SK-N-MC (cell line): ENCODE data around the gene GPR75.

Experiments used
- EZH2 ChIP-seq: fragments of 200-600 bp; sonication (generic); IDR thresholded peaks from one replicate; pipeline ENCODE4 v1.6.1; 2017; ENCODE audit warnings: antibody characterized with exemption
- FOXP2 ChIP-seq: optimal IDR thresholded peaks from 2 replicates; pipeline ENCODE3; 2011; ENCODE audit warnings: mild to moderate bottlenecking, moderate library complexity; ENCODE audit not compliant: insufficient read depth; ENCODE audit errors: extremely low read length, control extremely low read depth
- POLR2AphosphoS5 ChIP-seq: IDR thresholded peaks from 2 replicates; pipeline ENCODE4 v1.6.1; 2012; ENCODE audit warnings: mild to moderate bottlenecking, low read depth, low read length, borderline replicate concordance

- TF ChIP-seq POLR2AphosphoS5 (no peak), EZH2 (no peak), FOXP2 (no peak)
These were observed at the start of gene GPR75 for GRCh38 chr2:53859206-53860181.
